T-helper 2 cell (primary cell): Measurements from ENCODE around the gene COL13A1.
A peak's percentile ranks its signal among the peaks of the same experiment; 100 is the strongest.

Experiments
- DNase-seq, 5 experiments: peaks; one replicate each; pipeline versions ENCODE4 v3.0.0 to v3.0.0-alpha.2; 2012 to 2022

The COL13A1 gene

DNA sequence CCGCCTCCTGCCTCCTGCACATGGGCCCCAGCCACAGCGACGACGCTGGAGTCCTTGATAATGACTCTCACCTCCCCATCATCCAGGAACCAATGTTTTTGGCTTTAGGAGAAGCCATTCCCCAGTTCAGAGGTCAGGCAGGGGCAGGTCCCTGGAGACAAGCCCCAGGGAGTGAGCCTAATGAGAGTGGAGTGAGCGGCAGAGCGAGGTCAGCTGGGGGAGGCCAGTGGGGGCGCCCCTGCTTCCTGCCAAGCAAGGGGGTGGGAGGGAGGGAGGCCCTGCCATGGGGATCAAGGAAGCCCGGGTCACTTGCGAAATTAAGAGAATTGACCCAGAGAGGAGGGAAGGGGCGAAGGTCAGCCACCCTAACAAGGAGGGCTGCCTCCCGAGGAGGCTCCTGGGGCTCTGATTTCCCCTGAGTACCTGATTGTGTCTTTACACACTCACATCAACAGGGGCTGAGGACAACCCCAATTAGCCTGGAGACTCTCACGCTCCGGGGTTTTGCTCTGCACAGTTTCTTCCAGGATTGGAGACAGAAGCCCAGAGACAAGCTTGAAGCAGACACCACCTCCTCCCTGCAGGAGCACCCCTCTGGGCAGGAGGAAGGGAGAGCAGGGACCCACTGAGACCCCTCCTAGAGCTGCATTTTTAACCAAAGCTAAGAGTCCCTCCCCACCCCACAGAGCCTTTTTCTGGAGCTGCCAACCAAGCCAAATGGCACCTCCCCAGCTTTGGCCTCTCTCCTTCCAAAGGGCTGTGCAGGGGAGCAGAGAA lies 112.1 kb downstream of the COL13A1 start:
- no peak for DNase-seq

GRCh38 chr10:69914398-69915214 lies 112.9 kb downstream of the COL13A1 start:
- peak in 3 of 5 experiments; percentile 19 to 61 (median 20) for DNase-seq

DNA sequence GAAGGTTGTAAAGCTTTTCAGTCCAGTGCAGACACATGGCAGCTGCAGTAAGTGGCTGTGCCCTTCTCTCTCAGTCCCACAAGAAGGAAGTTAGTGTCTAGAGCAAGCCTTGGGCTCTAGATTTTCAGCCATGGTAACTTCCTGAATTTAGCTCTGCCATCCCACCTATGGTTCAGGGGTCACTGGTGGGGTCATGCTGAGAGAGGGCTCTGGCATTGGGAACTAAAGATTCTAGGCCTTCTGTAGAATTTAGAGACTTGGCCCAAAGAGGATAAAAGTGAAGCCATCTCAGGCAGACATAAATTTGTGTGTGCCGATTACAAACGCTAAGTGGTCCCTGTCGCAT lies 113.5 kb downstream of the COL13A1 start:
- no peak for DNase-seq

DNA sequence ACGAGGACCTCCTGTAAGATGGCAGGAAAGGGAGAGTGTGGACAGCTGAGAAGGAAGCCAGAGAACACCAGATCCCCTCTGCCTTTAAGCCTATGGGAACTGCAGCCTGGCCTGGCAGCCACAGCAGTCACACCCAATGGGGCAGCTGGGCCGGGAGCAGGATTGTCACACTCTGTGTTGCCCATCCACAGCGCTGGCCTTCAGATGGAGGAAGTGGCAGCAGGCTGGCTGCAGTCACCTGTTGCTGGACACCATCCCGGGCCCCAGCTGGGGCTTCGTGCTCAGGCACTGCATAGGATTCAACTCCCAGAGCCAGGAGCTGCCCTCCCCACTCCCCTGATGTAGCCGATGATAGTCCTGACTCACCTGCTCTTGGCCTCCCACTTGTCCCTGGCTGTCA lies 114.4 kb downstream of the COL13A1 start:
- DNase-seq, result no peak

- no peak for DNase-seq
These were observed 116.3 kb downstream of the COL13A1 start for GRCh38 chr10:69918036-69918435.

GRCh38 chr10:69919250-69919649 lies 117.5 kb downstream of the COL13A1 start:
- no peak for DNase-seq

GRCh38 chr10:69925111-69925510 lies 123.4 kb downstream of the COL13A1 start:
- no peak for DNase-seq

- no peak for DNase-seq
These were observed 126.6 kb downstream of the COL13A1 start for GRCh38 chr10:69928339-69928738.

DNA sequence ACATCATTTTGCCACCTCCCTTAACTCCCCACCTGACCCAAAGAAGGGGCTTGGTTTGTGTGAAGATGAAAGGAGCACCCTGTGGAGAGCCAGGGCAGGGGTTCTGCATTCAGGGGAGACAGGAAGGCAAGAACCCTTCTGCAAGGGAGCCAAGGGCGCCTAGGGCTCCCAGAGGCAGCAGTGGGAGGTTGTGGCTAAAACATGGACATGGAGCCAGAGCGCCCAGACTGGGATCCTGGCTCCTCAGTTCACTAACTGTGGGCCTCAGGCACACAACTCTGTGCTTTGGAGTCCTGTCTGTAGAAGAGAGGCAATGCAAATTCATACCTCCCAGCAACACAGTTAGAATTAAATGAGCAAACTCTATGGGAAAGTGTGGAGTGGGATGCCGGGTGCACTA lies 127.9 kb downstream of the COL13A1 start:
- DNase-seq, result no peak

DNA sequence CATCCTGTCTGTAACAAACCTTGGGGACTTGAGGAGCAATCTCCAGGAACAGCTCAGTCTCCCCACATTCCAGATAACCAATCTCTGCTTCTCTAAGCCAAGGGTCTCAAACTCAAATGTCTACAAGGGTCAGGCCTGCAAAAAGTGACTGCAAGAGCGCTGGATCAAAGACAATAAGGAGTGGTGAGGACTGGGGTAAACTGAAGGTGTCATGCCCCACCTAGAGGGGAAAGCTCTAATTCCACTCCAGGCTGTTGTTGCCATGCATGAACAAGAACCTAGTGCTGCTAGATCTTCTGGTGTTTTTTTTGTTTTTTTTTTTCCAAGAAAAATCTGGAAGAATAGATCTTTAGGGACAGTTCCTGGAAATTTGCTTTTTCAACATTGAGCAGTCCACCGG lies 133.1 kb downstream of the COL13A1 start:
- DNase-seq, result no peak

DNA sequence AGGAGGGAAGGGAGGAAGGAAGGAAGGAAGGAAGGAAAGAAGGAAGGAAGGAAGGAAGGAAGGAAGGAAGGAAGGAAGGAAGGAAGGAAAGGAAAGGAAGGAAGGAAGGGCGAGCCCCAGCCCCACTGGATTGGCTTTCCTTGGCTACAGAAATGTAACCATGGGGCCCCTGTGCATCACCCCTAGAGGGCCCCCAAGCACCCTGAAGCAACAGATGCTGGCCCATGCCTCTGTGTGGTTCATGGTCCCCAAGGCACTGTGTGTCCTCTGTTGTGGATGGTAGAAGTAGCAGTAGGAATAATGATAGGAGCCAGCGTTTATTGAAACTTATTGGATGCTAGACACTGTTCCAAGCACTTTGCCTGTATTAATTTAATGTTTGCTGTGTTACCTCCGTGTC lies 134.4 kb downstream of the COL13A1 start:
- DNase-seq, result no peak

GRCh38 chr10:69938541-69938991 lies 136.9 kb downstream of the COL13A1 start:
- DNase-seq, result no peak

GRCh38 chr10:69939061-69939460 lies 137.4 kb downstream of the COL13A1 start:
- DNase-seq, result no peak

DNA sequence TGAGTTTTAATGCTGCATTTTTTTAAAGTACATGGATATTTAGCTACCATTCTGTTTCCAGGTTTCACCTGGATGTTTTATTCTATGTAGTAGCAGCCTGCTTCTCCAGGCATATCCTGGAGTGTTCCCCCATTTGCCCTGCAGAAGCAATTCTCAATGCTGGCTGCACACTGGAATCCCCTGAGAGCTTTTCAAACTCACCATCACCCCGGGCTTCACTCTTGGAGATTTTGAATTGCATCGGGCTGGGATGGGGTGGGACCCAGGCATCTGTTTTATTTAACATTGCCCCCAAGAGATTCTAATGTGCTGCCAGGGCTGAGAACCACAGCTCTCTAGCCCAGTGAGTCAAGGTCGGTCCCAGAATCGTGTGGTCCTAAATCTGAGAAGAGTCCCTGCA lies 137.8 kb downstream of the COL13A1 start:
- no peak for DNase-seq

- DNase-seq, result no peak
These were observed 140.0 kb downstream of the COL13A1 start for GRCh38 chr10:69941730-69942129.

DNA sequence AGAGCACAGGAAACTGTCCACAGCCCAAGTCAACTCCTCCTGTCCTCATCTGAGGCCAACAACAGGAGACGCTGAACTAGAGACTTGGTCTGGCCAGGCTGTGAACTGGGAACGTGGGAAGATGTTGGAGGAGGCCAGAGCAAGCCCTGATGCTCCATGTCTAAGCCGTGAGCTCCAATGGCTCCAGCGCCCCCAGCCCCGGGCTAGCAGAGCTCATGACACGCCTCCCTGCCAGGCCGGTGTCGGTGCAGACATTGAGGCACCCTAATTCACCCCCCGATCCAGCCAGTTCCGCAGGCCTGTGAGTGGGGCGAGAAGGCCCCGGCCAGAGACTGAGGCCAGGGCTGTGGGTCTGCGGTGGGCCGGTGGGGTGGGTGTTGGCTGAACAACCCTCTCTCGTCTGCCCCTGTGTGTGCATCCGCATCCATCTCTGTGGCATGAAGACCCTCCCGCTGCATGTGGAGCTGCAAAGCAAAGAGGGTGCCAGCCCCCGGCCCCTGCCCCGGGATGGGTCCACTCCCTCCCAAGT lies 141.7 kb downstream of the COL13A1 start:
- no peak for DNase-seq

DNA sequence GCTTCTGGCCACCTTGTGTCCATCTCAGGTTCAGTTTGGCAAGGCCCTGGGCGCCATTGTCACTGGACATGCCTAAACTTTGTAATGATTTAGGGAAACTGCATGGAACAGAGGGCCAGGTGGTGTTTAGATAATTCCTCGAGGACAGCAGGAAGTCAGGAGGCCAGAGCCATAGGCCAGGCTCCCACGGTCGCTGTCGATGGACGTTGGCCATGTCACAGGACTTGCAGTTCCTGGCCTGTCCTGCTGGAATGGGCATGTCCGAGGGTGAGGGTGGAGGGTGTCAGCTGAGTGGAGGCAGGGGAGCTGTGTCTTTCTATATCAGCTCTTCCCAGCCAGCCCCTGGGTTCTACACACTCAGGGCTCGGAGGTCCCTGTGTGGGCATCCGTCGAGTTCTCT lies 143.1 kb downstream of the COL13A1 start:
- DNase-seq, result no peak

DNA sequence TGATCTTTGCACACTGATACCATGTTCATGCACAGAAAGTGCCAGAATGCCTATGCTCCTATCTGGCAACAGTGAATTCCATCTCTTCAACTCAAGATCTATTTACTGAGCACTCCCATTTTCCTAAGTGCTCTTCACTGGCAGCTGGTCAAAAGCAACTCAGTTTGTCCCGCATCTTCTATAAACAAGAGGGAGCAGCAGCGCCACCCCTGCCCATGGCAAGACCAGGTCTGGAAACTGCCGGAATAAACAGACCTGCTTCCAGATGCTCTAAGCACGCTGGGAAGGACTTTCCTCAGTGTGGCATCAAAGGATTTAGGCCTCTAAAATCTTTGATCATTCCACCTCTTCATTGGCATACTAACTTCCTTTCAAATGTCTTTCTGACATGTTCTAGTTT lies 146.6 kb downstream of the COL13A1 start:
- no peak for DNase-seq

DNA sequence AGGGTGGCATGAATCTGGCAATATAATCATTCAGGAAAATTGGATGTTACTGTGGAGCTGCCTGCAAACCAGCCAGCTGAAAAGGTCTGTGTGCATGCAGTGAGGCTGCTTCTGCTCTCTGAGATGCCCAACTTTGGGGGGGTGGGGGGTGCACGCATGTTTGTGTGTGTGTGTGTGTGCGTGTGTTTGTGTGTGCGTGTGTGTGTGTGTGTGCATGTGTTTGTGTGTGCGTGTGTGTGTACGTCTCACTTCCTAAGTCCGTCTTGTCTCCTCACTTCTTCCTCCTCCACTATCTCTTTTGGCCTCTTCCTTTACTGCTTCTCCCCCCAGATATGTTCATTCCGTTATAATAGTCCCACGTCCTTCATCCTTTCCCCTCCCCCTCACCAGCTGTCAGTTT lies 148.1 kb downstream of the COL13A1 start:
- DNase-seq, result no peak

- DNase-seq, result no peak
These were observed 150.0 kb downstream of the COL13A1 start for GRCh38 chr10:69951658-69952057.

GRCh38 chr10:69952069-69952800 lies 150.5 kb downstream of the COL13A1 start:
- no peak for DNase-seq

DNA sequence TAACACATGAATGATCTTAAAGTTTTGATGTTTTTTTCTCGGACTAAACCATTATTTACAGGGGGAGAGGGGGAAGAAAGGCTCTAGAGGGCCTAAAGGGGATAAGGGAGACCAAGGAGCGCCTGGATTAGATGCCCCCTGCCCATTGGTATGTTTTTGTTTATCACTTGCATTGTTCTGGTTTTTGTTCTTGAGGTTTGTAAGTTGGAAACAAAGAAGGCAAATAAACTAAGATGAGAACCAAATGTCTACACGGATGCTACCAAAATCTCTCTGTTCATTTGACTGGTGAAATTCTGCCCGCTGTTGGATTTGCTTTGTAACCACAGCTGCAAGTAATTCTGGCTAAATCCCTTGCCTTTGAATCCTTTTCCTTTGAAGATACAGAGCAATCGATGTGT lies 151.1 kb downstream of the COL13A1 start:
- no peak for DNase-seq

- no peak for DNase-seq
These were observed 152.1 kb downstream of the COL13A1 start for GRCh38 chr10:69953851-69954250.
